Esophagus (tissue), 2 donors: ENCODE data around the gene FLNC. TPM values are rescaled to one million over a fixed set of nuclear protein-coding genes. Genes with fewer than 3 reads are reported as not detected.

Experiments used
- H3K27ac ChIP-seq, 2 donors: one replicate each; pipeline ENCODE4 v1.5.1; 2013; ENCODE audit warnings: low read depth in 2 of 2, mild to moderate bottlenecking in 2 of 2, inconsistent platforms in 1 of 2, low read length in 1 of 2, moderate library complexity in 1 of 2
- H3K27me3 ChIP-seq, 2 donors: one replicate each; pipeline ENCODE4 v1.6.1; 2013; ENCODE audit warnings: low read length in 2 of 2, control low read depth in 1 of 2, mild to moderate bottlenecking in 1 of 2; ENCODE audit not compliant: insufficient read depth in 2 of 2, control insufficient read depth in 1 of 2
- H3K36me3 ChIP-seq, 2 donors: one replicate each; pipeline ENCODE4 v1.6.1; 2013; ENCODE audit warnings: low read length in 1 of 2; ENCODE audit not compliant: control insufficient read depth in 2 of 2, insufficient read depth in 2 of 2
- H3K4me1 ChIP-seq, 2 donors: one replicate each; pipeline ENCODE4 v1.6.1; 2013; ENCODE audit warnings: low read length in 1 of 2; ENCODE audit not compliant: control insufficient read depth in 2 of 2, insufficient read depth in 2 of 2
- H3K4me3 ChIP-seq, 2 donors: one replicate each; pipeline ENCODE4 v1.5.1; 2013; ENCODE audit warnings: low read length in 2 of 2, mild to moderate bottlenecking in 2 of 2, low read depth in 1 of 2, moderate library complexity in 1 of 2
- H3K9me3 ChIP-seq, 2 donors: one replicate each; pipeline ENCODE4 v1.6.1; 2013; ENCODE audit warnings: mild to moderate bottlenecking in 2 of 2, low read depth in 1 of 2, low read length in 1 of 2, moderate library complexity in 1 of 2; ENCODE audit not compliant: control insufficient read depth in 2 of 2, insufficient read depth in 1 of 2
- WGBS, 2 donors: extraction: QIAGEN DNeasy Blood & Tissue Kit; methylation state at CpG; one replicate each; pipeline ENCODE4 v1.1.7; 2013; 5-methylcytosine and 5-hydroxymethylcytosine counted together
- polyA plus RNA-seq, 2 donors: library from polyadenylated mRNA; stranded (reverse); fragments of 200-250 nt; gene quantifications; one replicate each; pipeline ENCODE4 v1.2.3, GENCODE V29; 2013
- donor health status: healthy with polysubstance abuse.
- donor health status: Bipolar disorder and iron deficiency.

The FLNC gene
- polyA plus RNA-seq, 2 donors: 3.1 to 7.7 TPM

DNA sequence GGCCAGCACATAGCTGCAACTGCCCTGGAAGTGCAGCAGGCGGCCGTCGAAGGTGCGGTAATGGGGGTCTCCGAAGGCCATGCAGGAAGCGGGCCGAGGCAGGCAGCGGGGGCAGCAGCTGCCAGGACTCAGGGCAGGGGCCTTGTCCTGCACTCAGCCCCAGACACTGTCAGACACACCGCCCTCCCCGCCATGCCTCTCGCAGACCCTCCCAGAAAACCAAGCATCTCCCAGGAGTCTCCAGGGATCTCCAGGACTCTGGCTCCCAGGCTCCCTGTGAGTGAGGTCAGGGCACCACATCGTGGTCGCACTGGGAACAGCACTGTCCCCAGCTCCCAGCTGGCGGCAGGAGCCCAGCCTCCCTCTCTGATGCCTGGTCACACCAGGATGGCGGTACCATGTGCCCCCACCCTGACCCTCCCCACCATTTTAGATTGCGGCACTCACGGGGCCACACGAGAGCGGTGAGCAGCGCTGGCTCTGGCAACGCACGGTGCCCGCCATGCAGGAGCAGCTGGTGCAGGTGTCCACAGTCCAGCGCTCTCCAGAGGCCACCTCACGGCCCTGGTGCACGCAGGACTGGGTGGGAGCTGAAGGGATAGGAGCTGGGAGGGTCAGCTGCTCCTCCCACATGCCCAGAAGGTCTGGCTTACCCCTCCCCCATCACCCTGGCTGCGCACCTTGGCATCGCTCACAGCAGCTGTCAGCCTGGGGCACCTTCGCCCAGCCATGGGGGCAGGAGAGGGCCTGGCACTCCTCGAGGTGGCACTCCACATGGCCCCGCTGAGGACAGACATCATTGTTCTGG, 49.9 kb downstream of the FLNC start:
- WGBS, 2 donors: 39% methylated on average over 28 to 31 of the region's 31 CpGs
- H3K27ac ChIP-seq: no peak overlapping the region
- no peaks in the 10 kb centered on the region for H3K9me3 ChIP-seq
- H3K4me3 ChIP-seq: no peak overlapping the region
- no peaks in the 10 kb centered on the region for H3K36me3 ChIP-seq
- H3K4me1 ChIP-seq: peaks cover 0 to 6% of the 10 kb centered on the region in 2 donors
- H3K27me3 ChIP-seq: no peaks in the 10 kb centered on the region

DNA sequence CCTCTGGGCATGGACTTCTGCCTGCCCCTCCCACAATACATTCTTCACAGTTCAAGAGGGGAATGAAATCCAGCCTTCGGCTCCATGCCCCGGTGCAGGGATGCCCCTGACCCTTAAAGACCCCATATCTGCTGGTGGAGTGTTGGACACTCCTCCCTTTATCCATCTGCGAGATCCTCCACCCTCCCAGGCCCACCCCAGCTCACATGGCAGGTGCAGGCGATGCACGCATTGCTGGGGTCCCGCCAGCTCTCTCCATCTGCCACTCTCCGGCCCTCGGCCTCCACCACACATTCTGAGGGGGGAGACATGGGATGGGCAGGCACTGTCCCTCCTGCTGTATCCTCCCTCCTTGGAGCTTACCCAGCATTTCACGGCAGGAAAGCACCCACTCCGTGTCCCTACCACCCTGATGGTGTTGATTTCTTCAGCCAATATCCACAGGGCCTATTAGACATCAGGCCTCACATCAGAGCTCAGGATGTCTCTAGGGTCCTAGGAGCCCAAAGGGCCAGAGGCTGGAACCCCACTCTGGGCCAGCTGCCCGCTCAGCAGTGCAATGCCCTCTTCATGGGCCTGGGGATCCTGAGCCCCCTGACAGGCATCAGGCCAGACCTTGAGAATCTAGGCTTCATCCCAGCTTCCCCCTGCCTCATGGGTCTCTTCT, 50.7 kb downstream of the FLNC start:
- Histone ChIP-seq H3K27me3 (no peaks in the 10 kb centered on the region), H3K9me3 (no peaks in the 10 kb centered on the region), H3K27ac (no peak overlapping the region), H3K4me1 (peaks cover 0 to 6% of the 10 kb centered on the region in 2 donors), H3K36me3 (no peaks in the 10 kb centered on the region), H3K4me3 (no peak overlapping the region)
- 68 to 80% methylated on average over 11 of the region's 11 CpGs for WGBS, 2 donors

DNA sequence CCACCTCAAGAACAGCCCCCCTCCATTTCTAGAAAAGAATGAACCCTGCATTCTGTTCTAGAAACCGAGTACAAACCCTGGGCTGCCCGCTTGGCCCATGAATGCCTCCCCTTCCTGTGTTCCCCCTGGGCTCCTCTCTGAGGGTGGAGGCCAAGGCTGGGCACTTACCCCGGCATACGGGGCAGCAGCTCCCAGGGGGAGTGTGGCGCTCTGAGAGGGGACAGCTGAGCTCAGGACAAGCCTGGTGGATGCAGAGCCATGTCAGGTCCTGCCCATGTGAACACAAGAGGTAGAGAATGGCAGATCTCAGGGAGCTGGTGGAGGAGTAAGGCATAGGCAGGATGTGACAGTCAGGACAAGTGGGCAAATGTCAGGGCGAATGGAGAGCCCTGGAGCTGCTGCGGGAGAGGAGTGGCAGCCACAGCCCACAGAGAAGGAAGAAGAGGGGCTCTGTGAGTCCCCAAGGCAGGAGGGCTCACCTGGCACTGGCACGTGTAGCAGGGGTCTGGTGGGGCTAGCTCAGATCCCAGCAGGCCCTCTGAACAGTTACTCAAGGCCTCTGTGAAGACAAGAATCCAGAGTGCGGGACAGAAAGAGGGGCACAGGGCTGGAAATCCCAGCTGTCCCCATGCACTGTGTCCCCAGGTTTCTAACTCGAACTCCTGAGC, 51.4 kb downstream of the FLNC start:
- 81 to 83% methylated on average over 10 of the region's 10 CpGs for WGBS, 2 donors

DNA sequence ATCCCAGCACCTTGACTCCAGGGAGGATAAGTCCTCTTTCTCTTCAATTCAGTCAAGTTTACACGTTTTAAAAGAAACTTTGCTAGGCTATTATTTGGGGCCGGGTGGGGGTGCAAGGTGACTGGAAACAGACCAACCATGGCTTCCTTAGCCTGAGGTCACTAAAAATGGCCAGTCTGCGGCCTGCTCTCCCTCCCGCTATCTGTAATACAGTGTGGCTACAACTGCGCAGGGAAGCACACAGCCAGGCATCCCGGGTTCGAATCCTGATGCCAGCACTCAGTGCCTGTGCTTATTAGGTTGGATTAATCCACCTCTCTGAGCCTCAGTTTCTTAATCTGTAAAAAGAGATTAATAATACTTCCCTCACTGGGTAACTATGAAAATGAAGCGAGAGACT, 51.9 kb downstream of the FLNC start:
- WGBS, 2 donors: 87% methylated on average over 8 of the region's 8 CpGs
- Histone ChIP-seq H3K27me3 (no peaks in the 10 kb centered on the region), H3K4me1 (no peaks in the 10 kb centered on the region), H3K4me3 (no peak overlapping the region), H3K36me3 (no peaks in the 10 kb centered on the region), H3K9me3 (no peaks in the 10 kb centered on the region), H3K27ac (no peak overlapping the region)

More for the DNA sequence above, 51.4 kb downstream of the FLNC start:
- Histone ChIP-seq H3K36me3 (no peaks in the 10 kb centered on the region), H3K27ac (no peak overlapping the region), H3K27me3 (no peaks in the 10 kb centered on the region), H3K4me1 (peaks cover 0 to 2% of the 10 kb centered on the region in 2 donors), H3K4me3 (no peak overlapping the region), H3K9me3 (no peaks in the 10 kb centered on the region)

DNA sequence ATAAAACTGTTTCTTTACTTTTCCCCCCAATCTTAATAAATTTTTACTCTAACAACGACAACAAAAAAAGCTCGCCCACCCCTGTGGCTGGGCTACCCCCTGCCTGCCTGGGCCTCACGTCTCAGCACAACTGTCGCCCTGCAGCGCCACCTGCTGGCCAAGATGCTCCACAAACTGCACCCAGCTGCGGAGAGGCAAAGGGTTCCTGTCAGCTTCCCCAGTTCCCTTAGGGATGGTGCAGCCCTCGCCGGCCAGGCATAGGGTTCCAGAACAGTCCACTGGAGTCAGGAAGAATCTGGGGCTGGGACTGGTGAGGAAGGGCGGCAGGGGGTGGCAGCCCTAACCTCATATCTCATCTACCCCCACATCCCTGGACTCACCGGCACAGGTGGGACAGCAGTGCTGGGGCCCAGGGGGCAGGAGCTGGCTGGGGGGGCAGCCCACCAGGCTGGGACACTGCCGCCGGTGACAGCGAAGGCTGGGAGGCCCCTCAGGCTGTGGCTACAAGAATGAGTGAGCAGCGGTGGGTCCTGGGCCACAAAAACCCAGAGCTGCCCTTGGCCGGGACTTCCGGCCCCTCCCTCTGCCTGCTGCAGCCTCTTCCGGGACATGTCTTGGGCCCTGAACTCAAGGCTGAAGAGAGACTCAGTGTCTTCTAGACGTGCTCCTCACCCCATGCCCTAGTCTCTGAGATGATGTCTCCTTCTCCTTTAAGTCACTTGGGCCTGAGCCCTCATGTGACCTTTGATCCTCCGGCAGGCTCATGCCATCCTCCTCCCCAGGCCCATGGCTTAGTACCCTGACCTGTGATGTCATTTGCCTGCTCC, 53.6 kb downstream of the FLNC start:
- Histone ChIP-seq H3K4me1 (no peaks in the 10 kb centered on the region), H3K27me3 (no peaks in the 10 kb centered on the region), H3K9me3 (no peaks in the 10 kb centered on the region), H3K4me3 (no peak overlapping the region), H3K36me3 (no peaks in the 10 kb centered on the region), H3K27ac (no peak overlapping the region)
- 37 to 40% methylated on average over 19 of the region's 19 CpGs for WGBS, 2 donors

DNA sequence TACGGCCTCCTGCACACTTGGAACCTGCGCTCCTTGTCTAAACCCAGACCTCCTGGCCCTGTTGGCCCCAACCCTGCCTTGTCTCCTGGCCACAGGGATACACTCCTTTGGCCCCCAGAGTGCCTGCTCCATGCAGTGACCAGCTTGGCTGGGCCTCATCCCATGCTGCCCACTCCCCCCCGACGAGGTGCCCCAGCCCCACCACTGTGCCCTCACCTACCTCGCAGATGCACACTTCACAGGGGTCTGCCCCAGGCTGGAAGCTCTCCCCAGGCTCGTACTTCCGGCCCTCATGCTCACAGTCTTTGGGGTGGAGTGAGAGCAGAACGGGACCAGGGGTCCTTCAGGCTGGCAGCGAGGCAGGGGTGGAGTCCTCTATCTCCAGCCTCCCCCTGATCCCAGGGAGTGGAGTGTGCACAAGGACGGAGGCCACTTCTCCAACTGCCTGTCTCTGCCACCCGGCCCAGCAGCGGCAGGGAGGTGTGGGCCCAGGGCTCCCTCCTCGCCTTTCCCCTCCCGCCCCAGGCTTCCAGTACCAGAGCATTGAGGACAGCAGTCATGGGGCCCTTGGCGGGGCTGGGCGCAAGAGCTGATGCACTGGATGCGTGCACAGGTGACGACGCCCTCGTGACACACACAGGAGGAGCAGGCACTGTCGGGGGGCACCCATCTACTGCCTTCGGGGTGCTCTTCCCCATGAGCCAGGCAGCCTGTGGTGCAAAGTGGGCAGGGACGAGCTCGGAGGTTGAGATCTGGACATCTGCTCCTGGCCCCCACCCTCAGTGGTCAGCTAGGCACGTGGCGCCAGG, 54.6 kb downstream of the FLNC start:
- no peaks in the 10 kb centered on the region for H3K27me3 ChIP-seq
- no peak overlapping the region for H3K27ac ChIP-seq
- H3K36me3 ChIP-seq: no peaks in the 10 kb centered on the region
- no peaks in the 10 kb centered on the region for H3K9me3 ChIP-seq
- H3K4me3 ChIP-seq: no peak overlapping the region
- no peaks in the 10 kb centered on the region for H3K4me1 ChIP-seq
- 80% methylated on average over 26 of the region's 26 CpGs for WGBS, 2 donors

DNA sequence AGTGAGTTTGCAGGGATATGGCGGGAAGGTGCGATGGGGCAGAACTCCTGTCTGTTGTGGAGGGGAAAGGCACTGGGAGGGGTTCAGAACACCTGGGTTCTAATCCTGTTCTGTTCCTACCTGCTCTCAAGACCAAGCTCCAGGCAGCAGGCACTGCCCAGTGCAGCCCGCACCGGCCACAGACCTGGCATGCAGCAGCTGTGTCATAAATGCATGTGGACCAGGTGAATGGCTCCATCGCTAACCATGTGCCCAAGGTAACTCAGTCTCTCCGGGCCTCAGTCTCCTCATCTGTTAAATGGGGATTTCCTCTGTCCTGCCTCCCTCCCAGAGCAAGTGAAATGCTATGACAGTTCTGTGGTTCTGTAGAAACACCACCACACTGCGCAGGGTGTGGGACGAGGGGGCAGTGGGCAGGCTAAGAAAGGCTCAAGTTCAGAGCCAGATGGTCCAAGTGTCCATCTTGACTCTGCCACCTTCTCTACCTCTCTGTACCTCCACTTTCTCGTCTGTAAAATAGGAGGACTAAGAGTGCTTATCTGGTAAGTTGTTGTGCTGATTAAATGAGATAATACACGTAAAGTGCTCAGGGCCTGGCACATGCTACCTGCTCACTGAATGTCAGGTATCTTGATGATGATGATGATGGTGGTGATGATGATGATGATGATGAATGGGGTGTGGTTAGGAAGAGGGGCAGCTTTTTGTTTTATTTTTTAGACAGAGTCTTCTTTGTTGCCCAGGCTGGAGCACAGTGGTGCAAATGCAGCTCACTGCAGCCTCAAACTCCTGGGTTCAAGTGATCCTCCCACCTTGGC, 55.4 kb downstream of the FLNC start:
- H3K36me3 ChIP-seq: no peaks in the 10 kb centered on the region
- no peaks in the 10 kb centered on the region for H3K4me1 ChIP-seq
- no peak overlapping the region for H3K4me3 ChIP-seq
- peaks cover 0 to 1% of the 10 kb centered on the region in 2 donors for H3K27me3 ChIP-seq
- H3K27ac ChIP-seq: no peak overlapping the region
- H3K9me3 ChIP-seq: no peaks in the 10 kb centered on the region
- WGBS, 2 donors: 86 to 87% methylated on average over 10 of the region's 10 CpGs

DNA sequence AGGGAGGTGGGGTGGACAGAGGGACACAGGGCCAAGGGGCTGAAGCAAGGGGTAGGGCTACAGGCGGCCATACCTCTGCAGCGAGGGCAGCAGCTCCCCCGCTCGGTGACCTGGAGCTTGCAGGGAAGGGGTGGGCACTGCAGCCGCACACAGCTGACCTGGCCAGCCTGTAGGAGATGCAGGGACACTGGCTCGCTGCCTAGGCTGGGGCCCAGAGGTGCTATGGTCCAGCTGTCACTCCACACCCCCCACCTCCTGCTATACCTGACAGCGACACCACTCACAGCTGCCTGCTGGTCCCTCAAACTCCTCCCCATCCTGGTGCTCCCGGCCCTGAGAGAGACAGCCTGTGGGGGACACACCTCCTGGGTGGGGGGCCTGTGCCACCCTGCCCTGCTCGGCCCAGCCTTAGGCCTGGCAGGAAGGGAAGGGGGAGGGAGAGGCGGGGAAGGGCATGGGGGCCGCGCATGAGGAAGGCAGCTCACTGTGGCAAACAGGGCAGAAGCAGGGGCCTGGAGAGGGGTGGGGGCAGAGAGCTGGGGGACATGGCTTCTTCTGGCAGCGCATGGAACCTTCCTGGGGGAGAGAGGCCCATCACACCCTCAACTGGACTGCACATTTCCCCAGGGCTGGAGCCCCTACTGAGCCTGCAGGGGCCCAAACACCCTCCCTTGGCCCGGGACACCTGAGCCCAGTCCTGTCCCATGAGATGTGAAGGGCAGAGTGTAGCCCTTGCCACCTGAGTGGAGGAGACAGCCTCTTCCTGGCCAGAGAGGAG, 56.4 kb downstream of the FLNC start:
- Histone ChIP-seq H3K36me3 (no peaks in the 10 kb centered on the region), H3K27me3 (peaks cover 0 to 3% of the 10 kb centered on the region in 2 donors), H3K4me3 (no peak overlapping the region), H3K27ac (no peak overlapping the region), H3K9me3 (no peaks in the 10 kb centered on the region), H3K4me1 (peaks cover 0 to 9% of the 10 kb centered on the region in 2 donors)
- WGBS, 2 donors: 64 to 78% methylated on average over 14 of the region's 14 CpGs
